Epithelial cell of esophagus (primary cell): ENCODE results near the gene ZNF175.
"Not testable (repeated sequence)": the region's sequence is repeated elsewhere in the genome, so short reads cannot be mapped to it uniquely, and the experiment has no call there.

Experiments
- DNase-seq: peaks from one replicate; pipeline ENCODE4 v3.0.0; 2010; ENCODE audit warnings: low read depth
- H3K4me3 ChIP-seq: 2 replicates; pipeline ENCODE4 v1.5.1; 2011; ENCODE audit warnings: mild to moderate bottlenecking, low read length, control low read depth
- TF ChIP-seq, protein P1 (sequence below): IDR thresholded peaks from 2 replicates; pipeline ENCODE4 v1.5.1; 2011; ENCODE audit warnings: low read depth, mild to moderate bottlenecking, low read length, control low read depth, inconsistent platforms; ENCODE audit not compliant: insufficient read depth; ENCODE audit errors: missing control alignments

ZNF175 gene

DNA sequence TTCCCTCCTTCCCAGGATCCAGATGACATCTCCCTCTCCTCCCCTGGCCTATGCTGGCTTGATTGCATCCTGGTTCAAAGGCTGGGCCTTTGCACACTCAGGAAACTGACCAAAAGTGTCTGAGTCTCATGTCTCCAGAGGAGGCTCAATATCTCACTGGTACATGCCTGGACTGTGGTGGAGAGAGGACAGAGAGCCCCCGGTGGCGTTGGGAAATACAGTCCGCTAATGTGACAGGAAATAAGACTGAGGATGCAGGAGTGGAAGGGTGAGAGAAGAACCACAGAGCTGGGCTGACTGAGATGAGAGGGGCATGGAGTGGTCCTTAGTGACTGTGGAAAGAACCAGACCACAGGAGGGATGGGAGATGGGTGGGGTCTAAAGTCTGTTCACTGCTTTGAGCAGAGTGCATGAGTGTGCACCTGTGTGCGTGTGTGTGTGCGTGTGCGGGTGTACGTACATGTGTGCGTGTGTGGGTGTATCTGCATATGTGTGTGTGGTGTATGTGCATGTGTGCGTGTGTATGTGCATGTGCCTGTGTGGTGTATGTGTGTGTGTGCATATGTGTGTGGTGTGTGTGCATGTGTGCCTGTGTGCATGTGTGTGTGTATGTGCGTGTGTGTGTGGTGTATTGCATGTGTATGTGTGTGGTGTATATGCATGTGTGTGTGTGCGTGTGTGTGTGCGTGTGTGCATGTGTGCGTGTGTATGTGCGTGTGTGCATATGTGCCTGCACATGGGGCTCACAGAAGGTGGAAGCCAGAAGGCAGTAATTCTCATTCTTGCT, 57.3 kb downstream of the ZNF175 start:
- no peak overlapping the region for H3K4me3 ChIP-seq
- DNase-seq = no peak
- TF ChIP-seq, protein P1, sequence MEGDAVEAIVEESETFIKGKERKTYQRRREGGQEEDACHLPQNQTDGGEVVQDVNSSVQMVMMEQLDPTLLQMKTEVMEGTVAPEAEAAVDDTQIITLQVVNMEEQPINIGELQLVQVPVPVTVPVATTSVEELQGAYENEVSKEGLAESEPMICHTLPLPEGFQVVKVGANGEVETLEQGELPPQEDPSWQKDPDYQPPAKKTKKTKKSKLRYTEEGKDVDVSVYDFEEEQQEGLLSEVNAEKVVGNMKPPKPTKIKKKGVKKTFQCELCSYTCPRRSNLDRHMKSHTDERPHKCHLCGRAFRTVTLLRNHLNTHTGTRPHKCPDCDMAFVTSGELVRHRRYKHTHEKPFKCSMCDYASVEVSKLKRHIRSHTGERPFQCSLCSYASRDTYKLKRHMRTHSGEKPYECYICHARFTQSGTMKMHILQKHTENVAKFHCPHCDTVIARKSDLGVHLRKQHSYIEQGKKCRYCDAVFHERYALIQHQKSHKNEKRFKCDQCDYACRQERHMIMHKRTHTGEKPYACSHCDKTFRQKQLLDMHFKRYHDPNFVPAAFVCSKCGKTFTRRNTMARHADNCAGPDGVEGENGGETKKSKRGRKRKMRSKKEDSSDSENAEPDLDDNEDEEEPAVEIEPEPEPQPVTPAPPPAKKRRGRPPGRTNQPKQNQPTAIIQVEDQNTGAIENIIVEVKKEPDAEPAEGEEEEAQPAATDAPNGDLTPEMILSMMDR = no peak

DNA sequence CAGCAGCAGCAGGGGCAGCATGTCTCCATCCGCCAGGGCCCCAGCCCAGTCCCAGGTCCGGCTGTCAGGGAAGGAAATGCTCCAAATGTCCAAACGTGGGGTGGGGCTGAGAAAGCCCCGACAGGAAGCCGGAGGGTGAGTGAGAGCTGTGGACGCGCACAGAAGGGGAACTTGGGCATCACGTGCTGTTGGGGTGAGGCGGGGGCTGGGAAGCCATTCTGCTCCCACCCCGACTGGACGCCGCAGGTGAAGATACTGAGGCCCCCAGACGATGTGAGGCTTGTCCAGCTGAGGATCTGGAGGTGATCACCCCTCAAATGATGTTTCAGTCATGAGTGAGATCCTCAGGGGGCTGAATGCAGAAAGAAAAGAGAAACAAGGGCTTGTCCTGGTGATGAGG, 59.2 kb downstream of the ZNF175 start, which contains the start of gene SIGLEC5:
SIGLEC5 (minus strand) TSS at position 87 of the 400 bp plus-strand sequence; CDS start at position 21, 66 bp downstream.
- not testable (repeated sequence) for DNase-seq, H3K4me3 ChIP-seq

DNA sequence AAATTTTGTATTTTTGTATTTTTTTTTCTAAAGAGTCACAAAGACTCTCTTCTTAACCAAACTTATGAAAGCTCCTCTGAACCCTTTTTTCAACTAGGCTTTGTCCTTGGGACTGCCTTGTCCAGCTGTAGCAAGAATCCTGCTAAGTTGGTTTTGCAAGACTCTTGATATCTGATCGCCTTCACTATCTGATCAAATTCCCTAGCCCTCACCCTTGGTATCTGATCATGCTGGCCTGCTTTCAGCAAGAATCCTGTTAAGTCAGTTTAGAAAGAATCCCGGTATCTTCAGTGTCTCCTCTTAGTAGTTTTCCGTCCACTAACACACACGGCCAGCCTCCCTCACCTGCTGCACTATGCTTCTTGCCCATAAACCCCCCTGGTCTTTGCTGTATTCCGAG, 61.0 kb downstream of the ZNF175 start:
- TF ChIP-seq, protein P1 = no peak
- DNase-seq = no peak
- H3K4me3 ChIP-seq = no peak overlapping the region

DNA sequence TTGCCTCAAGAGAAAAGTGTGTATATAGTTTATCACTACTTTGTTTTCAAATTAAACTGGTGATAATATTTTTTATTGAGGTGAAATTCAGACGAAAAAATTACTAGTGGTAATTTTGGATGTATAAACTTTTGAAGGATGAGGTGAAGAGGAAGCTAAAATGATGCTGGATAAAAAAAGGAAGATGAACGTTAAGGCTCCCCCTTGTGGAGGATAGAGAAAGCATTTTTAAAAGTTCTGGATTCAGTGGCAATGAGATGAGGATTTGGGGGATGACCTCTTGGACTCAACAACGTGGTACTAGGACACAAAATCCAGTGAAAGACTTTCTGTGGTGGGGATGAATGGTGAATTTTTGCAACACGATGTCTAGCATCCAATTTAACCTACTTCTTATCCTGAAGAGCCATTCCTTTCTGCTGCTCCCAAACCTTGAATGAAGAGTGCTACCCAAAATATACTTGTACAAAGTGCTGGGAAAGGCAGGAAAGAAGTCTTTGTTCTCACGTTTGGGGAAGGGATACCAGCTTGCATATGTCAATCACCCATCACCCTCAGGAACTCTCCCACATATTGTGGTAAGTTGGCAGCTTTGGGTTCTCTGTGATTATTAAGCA, 66.4 kb downstream of the ZNF175 start:
- H3K4me3 ChIP-seq = no peak overlapping the region
- TF ChIP-seq, protein P1 = peak; percentile 20
- DNase-seq = no peak

DNA sequence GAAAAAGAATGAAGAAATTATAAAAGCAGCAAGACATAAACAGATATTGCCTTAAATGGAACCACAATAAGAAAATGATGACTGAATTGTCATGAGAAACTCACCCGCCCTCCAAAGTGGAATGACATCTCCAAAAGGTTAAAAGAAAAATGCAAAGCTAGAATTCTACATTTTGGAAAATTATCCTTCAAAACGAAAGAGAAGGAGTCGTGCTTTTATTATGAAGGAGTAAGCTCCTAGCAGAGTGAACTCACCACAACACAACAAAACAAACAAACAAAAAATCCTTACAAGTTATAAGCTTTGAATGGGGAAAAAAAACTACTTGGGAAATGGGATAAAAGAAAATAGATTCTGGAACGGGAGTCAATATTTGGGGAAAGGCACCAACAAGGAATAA, 68.8 kb downstream of the ZNF175 start:
- no peak overlapping the region for H3K4me3 ChIP-seq
- DNase-seq = no peak
- TF ChIP-seq, protein P1 = no peak

DNA sequence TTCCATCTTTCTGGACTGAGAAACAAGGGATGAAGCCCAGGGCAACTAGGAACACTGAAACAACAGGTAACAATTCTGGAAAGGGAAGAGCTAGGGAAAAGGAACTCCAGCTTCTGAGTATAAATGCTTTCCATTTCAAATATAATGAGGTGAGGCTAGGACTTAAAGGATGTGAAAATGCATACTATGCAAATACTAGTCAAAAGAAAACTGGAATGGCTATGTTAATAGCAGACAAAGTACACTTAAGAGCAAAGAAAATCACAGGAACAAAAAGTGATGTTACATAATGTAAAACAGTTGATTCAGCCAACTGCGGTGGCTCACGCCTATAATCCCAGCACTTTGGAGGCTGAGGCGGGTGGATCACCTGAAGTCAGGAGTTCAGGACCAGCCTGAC, 69.3 kb downstream of the ZNF175 start:
- no peak for DNase-seq
- TF ChIP-seq, protein P1 = no peak
- no peak overlapping the region for H3K4me3 ChIP-seq

DNA sequence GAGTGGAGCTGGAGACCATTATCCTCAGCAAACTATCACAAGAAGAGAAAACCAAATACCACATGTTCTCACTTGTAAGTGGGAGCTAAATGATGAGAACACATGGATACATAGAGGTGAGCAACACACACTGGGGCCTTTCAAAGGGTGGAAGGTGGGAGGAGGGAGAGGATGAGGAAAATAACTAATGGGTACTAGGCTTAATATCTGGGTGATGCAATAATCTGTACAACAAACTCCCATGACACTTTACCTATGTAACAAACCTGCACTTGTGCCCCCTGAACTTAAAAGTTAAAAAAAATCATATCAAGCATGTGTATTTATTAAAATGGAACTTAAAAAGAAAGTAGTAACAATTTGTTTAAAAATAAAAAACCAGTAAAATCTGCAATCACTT, 70.6 kb downstream of the ZNF175 start:
- TF ChIP-seq, protein P1 = no peak
- H3K4me3 ChIP-seq = no peak overlapping the region
- no peak for DNase-seq
